ENCODE data around the gene MLLT10.
A peak's percentile ranks its signal among the peaks of the same experiment; 100 is the strongest.

The MLLT10 gene

DNA sequence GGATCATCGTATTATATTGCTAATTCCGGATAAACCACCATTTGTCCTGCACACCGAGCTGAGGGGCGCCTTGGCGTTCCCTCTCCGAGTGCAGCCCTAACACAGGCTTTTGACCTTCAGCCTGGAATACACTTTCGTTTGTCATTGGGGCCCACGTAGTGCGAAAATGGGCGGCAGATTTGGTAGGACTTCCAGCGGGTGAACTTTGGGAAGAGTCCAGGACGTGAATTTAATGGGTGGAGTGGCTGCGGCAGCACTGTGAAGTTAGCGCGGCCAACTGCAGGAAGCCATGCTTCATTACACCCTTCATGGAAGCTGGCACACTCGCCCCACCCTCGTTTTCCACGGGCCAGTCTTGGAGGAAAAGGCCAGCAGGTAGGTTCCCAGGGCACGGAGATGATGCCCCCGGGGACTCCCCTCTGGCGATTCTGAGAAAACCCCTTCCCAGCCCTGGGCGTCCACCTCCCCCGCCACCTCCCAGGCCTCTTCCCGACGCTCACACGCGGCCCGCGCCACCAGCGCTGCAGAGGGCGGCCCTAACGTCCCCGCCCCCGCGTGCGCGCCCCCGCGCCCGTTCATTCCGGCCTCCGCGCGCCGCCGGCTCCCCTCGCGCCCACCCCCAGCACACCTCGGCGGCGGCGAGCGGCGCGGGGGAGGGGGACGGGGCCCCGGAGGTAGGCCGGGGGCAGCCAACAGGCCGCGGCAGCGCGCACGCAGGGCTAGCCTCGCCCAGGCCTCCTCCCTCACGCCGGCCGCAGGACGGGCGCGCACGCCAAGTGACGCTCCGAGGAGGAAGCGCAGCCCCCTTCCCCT is at the start of gene MLLT10:
Gene MLLT10, plus strand, starts transcription at position 766 of the 813 bp plus-strand sequence. CDS start 413 bp downstream, outside the sequence.
- TF ChIP-seq, protein P1, sequence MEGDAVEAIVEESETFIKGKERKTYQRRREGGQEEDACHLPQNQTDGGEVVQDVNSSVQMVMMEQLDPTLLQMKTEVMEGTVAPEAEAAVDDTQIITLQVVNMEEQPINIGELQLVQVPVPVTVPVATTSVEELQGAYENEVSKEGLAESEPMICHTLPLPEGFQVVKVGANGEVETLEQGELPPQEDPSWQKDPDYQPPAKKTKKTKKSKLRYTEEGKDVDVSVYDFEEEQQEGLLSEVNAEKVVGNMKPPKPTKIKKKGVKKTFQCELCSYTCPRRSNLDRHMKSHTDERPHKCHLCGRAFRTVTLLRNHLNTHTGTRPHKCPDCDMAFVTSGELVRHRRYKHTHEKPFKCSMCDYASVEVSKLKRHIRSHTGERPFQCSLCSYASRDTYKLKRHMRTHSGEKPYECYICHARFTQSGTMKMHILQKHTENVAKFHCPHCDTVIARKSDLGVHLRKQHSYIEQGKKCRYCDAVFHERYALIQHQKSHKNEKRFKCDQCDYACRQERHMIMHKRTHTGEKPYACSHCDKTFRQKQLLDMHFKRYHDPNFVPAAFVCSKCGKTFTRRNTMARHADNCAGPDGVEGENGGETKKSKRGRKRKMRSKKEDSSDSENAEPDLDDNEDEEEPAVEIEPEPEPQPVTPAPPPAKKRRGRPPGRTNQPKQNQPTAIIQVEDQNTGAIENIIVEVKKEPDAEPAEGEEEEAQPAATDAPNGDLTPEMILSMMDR (IDR thresholded peaks at IDR 0.05; ENCODE audit: control insufficient read depth, extremely low read depth, insufficient read depth) = no peak
- H3K4me3 ChIP-seq (ENCODE audit: low read depth, low read length) = peak within 1 kb of the TSS; percentile 64
- peak; percentile 82 for DNase-seq (ENCODE audit: low read depth)

DNA sequence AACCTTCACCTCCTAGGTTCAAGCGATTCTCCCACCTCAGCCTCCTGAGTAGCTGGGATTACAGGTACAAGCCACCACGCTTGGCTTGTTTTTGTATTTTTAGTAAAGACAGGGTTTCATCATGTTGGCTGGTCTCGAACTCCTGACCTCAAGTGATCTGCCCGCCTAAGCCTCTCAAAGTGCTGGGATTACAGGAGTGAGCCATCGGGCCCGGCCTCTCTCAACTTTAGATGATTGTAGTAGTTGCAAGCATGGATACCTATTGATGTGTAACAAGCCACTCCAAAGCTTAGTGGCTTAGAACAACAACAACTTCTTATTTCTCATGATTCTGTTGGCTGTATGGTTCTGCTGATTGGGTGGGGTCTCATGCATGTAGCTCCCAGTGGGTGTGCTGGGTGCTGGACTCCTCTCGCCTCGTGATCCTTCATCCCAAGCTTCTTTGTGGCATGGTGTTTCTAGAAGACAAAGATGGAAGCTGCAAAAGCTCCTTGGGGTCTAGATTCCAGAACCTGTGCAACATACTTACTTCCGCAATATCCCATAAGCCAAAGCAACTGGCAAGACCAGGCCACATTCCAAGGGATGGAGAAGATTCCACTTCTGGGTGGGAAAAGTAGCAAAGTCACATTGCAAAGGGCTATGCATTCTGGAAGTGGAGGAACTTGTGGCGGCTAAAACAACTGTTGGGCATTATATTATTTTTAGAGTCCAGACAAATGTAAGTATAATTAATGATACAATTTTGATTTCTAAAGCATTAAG is 46.4 kb upstream of the MLLT10 start:
- TF ChIP-seq, protein P1 (IDR thresholded peaks at IDR 0.05; ENCODE audit: control insufficient read depth, extremely low read depth, insufficient read depth) = no peak
- DNase-seq (ENCODE audit: low read depth) = no peak
- H3K4me3 ChIP-seq (ENCODE audit: low read depth, low read length) = no peak overlapping the region

DNA sequence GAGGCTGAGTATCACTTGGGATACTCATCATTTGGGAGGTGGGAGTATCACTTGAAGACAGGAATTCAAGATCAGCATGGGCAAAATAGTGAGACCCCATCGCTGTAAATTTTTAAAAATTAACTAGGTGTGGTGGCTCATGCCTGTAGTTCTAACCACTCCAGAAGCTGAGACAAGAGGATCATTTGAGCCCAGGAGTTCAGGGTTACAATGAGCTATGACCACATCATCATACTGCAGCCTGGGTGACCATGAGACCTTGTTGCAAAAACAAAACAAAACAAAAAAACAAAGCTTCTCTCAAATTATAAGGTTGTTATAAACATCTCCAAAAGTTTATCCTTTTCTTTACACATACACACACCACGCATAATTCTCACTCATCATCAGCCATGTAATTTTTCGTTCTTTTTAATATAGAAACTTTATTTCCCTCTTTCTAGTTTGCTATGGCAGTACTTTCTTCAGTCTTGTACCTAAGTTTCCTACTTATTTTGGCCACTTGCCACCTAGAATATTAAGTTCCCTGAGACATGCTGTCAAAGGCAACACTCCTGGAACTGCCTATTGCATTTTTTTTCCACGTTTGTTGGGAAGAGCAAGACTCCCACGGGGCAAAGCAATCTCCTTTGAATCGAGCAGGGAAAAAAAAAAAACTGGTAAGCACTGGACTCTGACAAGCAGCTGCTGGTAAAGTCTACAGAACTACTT is 45.6 kb upstream of the MLLT10 start:
- no peak overlapping the region for H3K4me3 ChIP-seq (ENCODE audit: low read depth, low read length)
- DNase-seq (ENCODE audit: low read depth) = no peak
- TF ChIP-seq, protein P1 (IDR thresholded peaks at IDR 0.05; ENCODE audit: control insufficient read depth, extremely low read depth, insufficient read depth) = no peak

DNA sequence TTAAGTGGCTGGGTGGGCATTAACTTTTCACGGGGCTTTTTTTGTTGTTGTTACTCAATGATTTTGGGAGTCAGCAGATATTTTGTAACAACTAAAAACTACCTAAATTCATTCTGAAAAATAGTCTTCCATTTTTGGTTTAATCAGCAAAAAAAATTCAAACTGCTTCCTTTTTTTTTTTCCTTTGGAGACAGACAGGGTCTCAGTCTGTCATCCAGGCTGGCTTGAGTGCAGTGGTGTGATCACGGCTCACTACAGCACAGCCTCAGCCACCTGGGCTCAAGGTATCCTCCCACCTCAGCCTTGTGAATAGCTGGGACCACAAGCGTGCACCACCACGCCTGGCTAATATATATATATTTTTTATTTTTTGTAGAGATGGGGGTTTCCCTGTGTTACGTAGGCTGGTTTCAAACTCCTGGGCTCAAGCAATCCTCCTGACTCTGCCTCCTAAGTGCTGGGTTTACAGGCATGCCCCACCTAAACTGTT is 45.0 kb upstream of the MLLT10 start:
- DNase-seq (ENCODE audit: low read depth) = no peak
- no peak overlapping the region for H3K4me3 ChIP-seq (ENCODE audit: low read depth, low read length)
- TF ChIP-seq, protein P1 (IDR thresholded peaks at IDR 0.05; ENCODE audit: control insufficient read depth, extremely low read depth, insufficient read depth) = no peak

DNA sequence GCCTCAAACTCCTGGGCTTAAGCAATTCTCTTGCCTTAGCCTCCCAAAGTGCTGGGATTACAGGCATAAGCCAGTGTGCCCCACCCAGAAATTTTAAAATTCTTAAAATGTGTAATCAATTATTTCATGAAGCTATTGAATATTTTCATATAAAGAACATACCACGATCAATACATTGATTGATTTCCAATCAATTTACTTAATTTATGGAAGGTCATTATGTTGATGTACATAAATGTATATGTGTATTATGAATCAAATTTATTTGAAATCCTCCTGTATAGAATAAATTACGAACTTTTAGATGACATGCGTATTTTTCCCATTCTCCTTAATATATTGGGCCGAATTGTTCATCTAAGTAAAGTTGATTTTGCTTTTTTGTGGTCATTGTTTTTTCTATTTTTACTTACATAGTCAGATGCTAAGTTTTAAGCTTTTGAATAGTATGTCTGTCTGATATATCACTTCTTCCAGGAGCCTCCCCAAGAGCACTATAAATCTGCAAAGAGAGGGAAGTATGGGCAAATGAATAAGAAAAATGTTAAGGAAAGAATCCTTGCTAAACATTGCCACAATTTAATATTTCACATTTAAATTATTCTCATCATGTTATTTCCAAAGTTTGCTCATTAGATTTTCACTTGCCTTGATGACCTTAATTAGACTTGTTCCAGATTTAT is 43.9 kb upstream of the MLLT10 start:
- no peak overlapping the region for H3K4me3 ChIP-seq (ENCODE audit: low read depth, low read length)
- DNase-seq (ENCODE audit: low read depth) = no peak
- TF ChIP-seq, protein P1 (IDR thresholded peaks at IDR 0.05; ENCODE audit: control insufficient read depth, extremely low read depth, insufficient read depth) = no peak

DNA sequence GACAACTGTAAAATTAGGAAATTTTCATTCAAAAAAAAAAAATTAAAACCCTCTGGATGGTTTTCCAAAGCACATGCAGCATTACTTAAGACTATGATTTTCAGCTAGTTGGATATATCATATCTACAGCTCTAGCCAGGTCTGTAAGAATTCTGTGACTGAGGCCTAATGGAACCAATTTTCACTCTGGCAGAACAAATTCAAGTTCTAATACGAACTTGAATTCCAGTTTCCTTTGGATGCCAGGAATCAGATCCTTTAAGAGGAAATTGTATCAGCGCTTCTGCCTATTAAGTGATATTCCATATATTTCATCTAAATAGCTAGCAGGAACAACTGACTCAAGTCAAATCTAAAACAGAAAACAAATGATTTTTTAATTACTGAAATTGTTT is 43.3 kb upstream of the MLLT10 start:
- DNase-seq (ENCODE audit: low read depth) = no peak
- H3K4me3 ChIP-seq (ENCODE audit: low read depth, low read length) = no peak overlapping the region
- TF ChIP-seq, protein P1 (IDR thresholded peaks at IDR 0.05; ENCODE audit: control insufficient read depth, extremely low read depth, insufficient read depth) = no peak

Measured in LNCaP clone FGC (cell line).